ENCODE data around the gene ANXA3.

- TF ChIP-seq POLR2A (IDR thresholded peaks at IDR 0.05; ENCODE audit: low read length) (no peak), GATA1 (IDR thresholded peaks at IDR 0.05; ENCODE audit: low read depth, low read length) (no peak)
Observed at GRCh38 chr4:78651250-78651860, 99.8 kb downstream of the ANXA3 start.

Measured in erythroblast (primary cell).